GM19468 (cell line): ENCODE results near the gene CRABP2.

ENCODE experiments used
- ATAC-seq: cut with Tn5 transposase; IDR thresholded peaks from one replicate; pipeline ENCODE4 v1.9.1; 2021; ENCODE audit warnings: mild to moderate bottlenecking, moderate library complexity, moderate number of reproducible peaks; ENCODE audit not compliant: unreplicated experiment; ENCODE audit errors: extremely low read depth

The CRABP2 gene

GRCh38 chr1:156692925-156693847, 12.2 kb downstream of the CRABP2 start:
- no peak for ATAC-seq

- no peak for ATAC-seq
Measured at GRCh38 chr1:156692441-156692924, 12.9 kb downstream of the CRABP2 start.

- ATAC-seq, result no peak
Measured at GRCh38 chr1:156691665-156692440, 13.5 kb downstream of the CRABP2 start.

- ATAC-seq, result no peak
Measured at GRCh38 chr1:156691191-156691590, 14.2 kb downstream of the CRABP2 start.

GRCh38 chr1:156690675-156691036, 14.7 kb downstream of the CRABP2 start:
- no peak for ATAC-seq

GRCh38 chr1:156689953-156690674, 15.3 kb downstream of the CRABP2 start:
- no peak for ATAC-seq

GRCh38 chr1:156689035-156689952, 16.1 kb downstream of the CRABP2 start:
- ATAC-seq, result no peak

GRCh38 chr1:156684227-156684782, 21.1 kb downstream of the CRABP2 start:
- no peak for ATAC-seq

- ATAC-seq, result no peak
Measured at GRCh38 chr1:156682166-156682890, 23.1 kb downstream of the CRABP2 start.

- ATAC-seq, result no peak
Measured at GRCh38 chr1:156681196-156681960, 24.0 kb downstream of the CRABP2 start.

GRCh38 chr1:156680056-156680455, 25.3 kb downstream of the CRABP2 start:
- no peak for ATAC-seq

- ATAC-seq, result no peak
Measured at GRCh38 chr1:156677616-156678596, 27.5 kb downstream of the CRABP2 start.

- no peak for ATAC-seq
Measured at GRCh38 chr1:156676820-156677615, 28.4 kb downstream of the CRABP2 start, which contains the start of gene NES. NES (minus strand) TSS chr1:156677407; CDS start chr1:156677264, 143 bp downstream.

GRCh38 chr1:156676114-156676819, 29.1 kb downstream of the CRABP2 start:
- no peak for ATAC-seq
